Measurements from ENCODE around the gene UNC13B. TPM values are rescaled to one million over a fixed set of nuclear protein-coding genes. Genes with fewer than 3 reads are reported as not detected.
A peak's percentile ranks its signal among the peaks of the same experiment; 100 is the strongest.

Gene UNC13B
- total and polyA plus RNA-seq, 8 donors, result 70.0 to 92.8 (median 86.3) TPM

GRCh38 chr9:35338086-35338485 is 176.3 kb downstream of the UNC13B start:
- H3K4me3 ChIP-seq, result no peak overlapping the region
- peaks cover 0 to 24% of the 10 kb centered on the region in 2 donors for H3K4me1 ChIP-seq
- no peaks in the 10 kb centered on the region for H3K9me3 ChIP-seq
- ATAC-seq (no peak), DNase-seq (no peak)
- TF ChIP-seq CTCF (IDR thresholded peaks at IDR 0.05), result no peak
- no peaks in the 10 kb centered on the region for H3K36me3 ChIP-seq
- no peak overlapping the region for H3K27ac ChIP-seq
- intact Hi-C loops (cut with DNase I), result no loop called here
- H3K27me3 ChIP-seq, result no peaks in the 10 kb centered on the region

- no peak overlapping the region for H3K4me3 ChIP-seq
- no peaks in the 10 kb centered on the region for H3K27me3 ChIP-seq
- intact Hi-C loops (cut with DNase I), result no loop called here
- no peak for TF ChIP-seq CTCF (IDR thresholded peaks at IDR 0.05)
- H3K9me3 ChIP-seq, result no peaks in the 10 kb centered on the region
- DNase-seq (no peak), ATAC-seq (no peak)
- peaks cover 0 to 24% of the 10 kb centered on the region in 2 donors for H3K4me1 ChIP-seq
- H3K36me3 ChIP-seq, result no peaks in the 10 kb centered on the region
- H3K27ac ChIP-seq, result no peak overlapping the region
These were observed 176.9 kb downstream of the UNC13B start for GRCh38 chr9:35338561-35339274.

GRCh38 chr9:35340046-35340445 is 178.2 kb downstream of the UNC13B start:
- DNase-seq (no peak), ATAC-seq (no peak)
- H3K36me3 ChIP-seq, result no peaks in the 10 kb centered on the region
- peaks cover 0 to 24% of the 10 kb centered on the region in 2 donors for H3K4me1 ChIP-seq
- no peak for TF ChIP-seq CTCF (IDR thresholded peaks at IDR 0.05)
- H3K4me3 ChIP-seq, result no peak overlapping the region
- intact Hi-C loops (cut with DNase I), result no loop called here
- H3K9me3 ChIP-seq, result no peaks in the 10 kb centered on the region
- no peaks in the 10 kb centered on the region for H3K27me3 ChIP-seq
- no peak overlapping the region for H3K27ac ChIP-seq

- no peaks in the 10 kb centered on the region for H3K36me3 ChIP-seq
- peaks cover 0 to 24% of the 10 kb centered on the region in 2 donors for H3K4me1 ChIP-seq
- no peak for TF ChIP-seq CTCF (IDR thresholded peaks at IDR 0.05)
- no peak overlapping the region for H3K4me3 ChIP-seq
- no peaks in the 10 kb centered on the region for H3K9me3 ChIP-seq
- H3K27me3 ChIP-seq, result no peaks in the 10 kb centered on the region
- no peak for DNase-seq
- peak overlapping the region; percentile 34 to 37 for H3K27ac ChIP-seq
- intact Hi-C loops (cut with DNase I), result no loop called here
- no peak for ATAC-seq
These were observed 179.2 kb downstream of the UNC13B start for GRCh38 chr9:35341021-35341420.

GRCh38 chr9:35341585-35341984 is 179.8 kb downstream of the UNC13B start:
- H3K9me3 ChIP-seq, result no peaks in the 10 kb centered on the region
- peaks cover 0 to 24% of the 10 kb centered on the region in 2 donors for H3K4me1 ChIP-seq
- no peak for TF ChIP-seq CTCF (IDR thresholded peaks at IDR 0.05)
- H3K4me3 ChIP-seq, result peak overlapping the region in 1 of 2 donors; percentile 25
- H3K27ac ChIP-seq, result peak overlapping the region; percentile 34 to 37
- no peaks in the 10 kb centered on the region for H3K36me3 ChIP-seq
- intact Hi-C loops (cut with DNase I), result no loop called here
- H3K27me3 ChIP-seq, result no peaks in the 10 kb centered on the region
- DNase-seq (peak; percentile 3 to 82 (median 53)), ATAC-seq (peak; percentile 92)

All from left lung (tissue), 10 donors.